GM19395 (cell line): ENCODE measurements around the gene LRRC56.

Experiments used
- ATAC-seq: cut with Tn5 transposase; IDR thresholded peaks from one replicate; pipeline ENCODE4 v1.9.1; 2021; ENCODE audit warnings: mild to moderate bottlenecking, moderate library complexity; ENCODE audit not compliant: unreplicated experiment

The LRRC56 gene, protein sequence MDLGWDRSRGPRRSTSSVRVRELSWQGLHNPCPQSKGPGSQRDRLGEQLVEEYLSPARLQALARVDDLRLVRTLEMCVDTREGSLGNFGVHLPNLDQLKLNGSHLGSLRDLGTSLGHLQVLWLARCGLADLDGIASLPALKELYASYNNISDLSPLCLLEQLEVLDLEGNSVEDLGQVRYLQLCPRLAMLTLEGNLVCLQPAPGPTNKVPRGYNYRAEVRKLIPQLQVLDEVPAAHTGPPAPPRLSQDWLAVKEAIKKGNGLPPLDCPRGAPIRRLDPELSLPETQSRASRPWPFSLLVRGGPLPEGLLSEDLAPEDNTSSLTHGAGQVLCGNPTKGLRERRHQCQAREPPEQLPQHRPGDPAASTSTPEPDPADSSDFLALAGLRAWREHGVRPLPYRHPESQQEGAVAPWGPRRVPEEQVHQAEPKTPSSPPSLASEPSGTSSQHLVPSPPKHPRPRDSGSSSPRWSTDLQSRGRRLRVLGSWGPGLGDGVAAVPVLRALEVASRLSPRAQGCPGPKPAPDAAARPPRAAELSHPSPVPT

DNA sequence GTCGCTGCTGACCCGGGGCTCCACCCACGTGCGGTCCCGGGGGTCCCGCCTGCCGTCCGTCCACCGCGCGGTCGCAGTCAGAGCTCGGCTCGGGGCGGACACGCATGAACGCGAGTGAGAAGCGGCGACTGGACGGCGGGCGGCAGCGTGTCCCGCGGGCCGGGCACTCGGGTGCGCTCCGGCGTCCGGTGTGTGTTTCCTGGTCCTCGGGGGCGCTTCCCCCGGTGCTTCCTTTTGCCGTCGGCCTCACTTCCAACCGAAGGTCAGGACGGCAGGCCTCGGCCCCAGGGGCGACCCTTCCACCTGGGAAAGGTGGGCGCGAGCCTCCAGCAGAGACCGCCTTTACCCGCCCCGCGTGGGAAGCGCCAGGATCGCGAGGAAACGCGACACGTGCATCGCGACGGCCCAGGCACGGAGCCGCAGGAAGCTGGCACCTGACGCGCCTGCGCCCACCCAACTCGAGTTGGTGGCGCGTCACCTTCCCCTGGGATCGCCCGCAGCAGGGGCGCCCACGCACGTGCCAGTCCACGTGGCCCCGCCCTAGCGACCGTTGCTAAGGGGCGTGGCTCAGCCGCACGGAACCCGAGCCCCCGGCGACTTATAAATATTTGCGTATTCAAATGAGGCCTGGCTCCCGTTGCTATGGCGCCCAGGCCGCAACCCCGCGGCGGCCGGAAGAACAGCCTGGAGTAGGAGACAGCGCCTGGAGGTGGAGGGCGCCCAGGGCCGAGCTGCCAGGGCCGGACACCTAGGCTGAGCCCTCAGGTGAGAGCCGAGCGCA is at the start of gene LRRC56:
Gene LRRC56, plus strand, starts transcription at position 687 of the 781 bp plus-strand sequence. CDS start 3,158 bp downstream, outside the sequence.
- ATAC-seq = peak; percentile 61

DNA sequence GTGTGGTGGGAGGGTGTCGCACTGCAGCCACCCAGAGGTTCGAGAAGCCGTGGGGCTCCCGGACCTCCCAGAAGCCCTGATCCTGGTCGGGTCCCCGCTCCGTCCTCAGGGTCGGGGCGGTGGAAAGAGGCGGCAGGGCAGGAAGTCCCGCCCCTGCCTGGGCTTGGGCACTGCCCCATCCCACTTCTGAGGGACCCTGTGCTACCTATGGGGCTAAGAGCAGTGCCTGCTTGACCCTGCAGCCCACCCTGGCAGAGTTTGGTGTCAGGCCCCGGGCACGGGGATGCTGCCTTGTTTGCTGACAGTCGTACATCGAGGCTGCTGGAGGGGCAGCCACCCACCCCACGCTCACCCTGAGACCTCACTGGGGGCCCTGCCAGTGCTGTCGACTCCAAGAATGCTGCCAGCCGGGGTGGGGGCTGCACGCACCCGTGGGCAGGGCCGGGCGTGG is 49.7 kb upstream of the LRRC56 start:
- no peak for ATAC-seq

DNA sequence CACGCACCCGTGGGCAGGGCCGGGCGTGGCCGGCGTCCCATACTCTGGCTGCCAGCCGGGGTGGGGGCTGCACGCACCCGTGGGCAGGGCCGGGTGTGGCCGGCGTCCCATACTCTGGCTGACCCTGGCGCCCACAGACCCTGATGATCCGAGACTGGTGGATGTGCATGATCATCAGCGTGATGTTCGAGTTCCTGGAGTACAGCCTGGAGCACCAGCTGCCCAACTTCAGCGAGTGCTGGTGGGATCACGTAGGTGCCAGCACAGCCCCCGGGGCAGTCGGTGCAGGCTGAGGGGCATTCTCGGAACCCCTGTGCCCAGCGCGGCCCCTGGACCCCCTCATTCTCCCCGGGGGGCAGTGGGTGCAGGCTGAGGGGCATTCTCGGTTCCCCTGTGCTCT is 49.3 kb upstream of the LRRC56 start:
- ATAC-seq = no peak

DNA sequence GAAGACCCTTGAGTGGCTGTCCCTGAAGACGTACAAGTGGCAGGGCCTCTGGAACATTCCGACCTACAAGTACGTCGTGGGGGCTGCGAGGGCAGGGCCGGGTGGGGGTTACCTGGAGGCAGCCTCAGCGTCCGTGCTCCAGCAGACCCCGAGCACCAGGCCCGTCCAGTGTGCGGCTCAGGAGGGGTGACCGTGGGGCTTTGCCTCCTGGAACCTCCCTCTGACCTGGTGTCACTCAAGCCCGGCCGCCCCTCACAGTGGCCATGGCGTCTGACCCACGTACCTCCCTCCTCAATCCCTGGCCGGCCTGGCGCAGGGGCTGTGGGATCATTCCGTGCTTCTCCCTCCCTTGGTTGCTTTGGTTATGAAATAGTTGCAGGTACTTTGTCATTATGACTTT is 48.7 kb upstream of the LRRC56 start:
- no peak for ATAC-seq

DNA sequence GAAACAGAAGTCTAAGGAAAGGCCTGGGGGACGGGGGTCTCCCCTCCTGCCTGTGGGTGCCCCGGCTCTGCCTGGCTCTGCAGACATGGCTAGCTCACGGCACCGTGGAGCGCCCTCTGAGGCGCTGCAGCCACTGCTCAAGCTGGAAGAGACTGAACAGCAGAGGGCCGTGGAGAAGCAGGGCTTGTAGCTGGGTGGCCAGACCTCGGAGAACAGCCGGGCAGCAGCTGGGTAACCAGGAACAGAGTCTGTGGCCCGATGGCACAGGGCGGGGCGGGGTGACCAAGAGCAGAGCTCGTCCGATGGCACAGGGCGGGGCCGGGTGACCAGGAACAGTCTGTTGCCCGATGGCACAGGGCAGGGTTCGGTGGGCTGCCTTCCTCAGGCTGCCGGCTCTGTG is 48.3 kb upstream of the LRRC56 start:
- ATAC-seq = no peak

DNA sequence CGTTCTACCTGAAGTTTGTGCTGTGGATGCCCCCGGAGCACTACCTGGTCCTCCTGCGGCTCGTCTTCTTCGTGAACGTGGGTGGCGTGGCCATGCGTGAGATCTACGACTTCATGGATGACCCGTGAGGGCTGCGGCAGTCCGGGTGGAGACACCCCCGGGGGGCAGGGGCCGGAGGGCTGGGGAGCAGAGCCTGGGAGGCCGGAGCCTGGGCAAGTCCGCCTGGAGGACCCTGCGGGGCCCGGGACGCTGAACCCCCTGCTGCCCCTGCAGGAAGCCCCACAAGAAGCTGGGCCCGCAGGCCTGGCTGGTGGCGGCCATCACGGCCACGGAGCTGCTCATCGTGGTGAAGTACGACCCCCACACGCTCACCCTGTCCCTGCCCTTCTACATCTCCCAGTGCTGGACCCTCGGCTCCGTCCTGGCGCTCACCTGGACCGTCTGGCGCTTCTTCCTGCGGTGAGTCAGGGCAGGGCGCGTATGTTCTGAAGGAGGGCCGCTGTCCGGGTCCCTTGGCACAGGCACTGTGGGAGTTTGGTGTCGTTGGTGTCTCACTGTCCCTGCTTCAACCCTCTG is 47.6 kb upstream of the LRRC56 start:
- no peak for ATAC-seq

DNA sequence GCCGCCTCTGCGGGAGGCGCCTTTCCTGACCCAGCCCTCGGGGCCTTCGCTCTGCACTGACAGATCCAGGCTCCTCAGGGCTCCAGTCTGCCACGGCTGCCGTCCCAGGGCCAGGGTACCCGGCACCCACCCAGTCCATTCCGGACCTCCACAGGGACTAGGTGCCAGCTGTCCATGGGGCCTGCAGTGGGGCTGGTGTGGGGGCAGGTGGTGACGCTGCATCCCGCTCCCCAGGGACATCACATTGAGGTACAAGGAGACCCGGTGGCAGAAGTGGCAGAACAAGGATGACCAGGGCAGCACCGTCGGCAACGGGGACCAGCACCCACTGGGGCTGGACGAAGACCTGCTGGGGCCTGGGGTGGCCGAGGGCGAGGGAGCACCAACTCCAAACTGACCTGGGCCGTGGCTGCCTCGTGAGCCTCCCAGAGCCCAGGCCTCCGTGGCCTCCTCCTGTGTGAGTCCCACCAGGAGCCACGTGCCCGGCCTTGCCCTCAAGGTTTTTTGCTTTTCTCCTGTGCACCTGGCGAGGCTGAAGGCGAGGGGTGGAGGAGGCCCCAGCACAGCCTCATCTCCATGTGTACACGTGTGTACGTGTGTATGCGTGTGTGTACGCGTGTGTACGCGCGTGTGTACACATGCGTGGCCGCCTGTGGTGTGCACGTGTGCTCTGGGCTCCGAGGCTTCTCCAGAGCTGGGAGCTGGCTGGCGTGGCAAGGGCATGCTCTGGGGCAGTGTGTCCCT is 47.0 kb upstream of the LRRC56 start:
- no peak for ATAC-seq

DNA sequence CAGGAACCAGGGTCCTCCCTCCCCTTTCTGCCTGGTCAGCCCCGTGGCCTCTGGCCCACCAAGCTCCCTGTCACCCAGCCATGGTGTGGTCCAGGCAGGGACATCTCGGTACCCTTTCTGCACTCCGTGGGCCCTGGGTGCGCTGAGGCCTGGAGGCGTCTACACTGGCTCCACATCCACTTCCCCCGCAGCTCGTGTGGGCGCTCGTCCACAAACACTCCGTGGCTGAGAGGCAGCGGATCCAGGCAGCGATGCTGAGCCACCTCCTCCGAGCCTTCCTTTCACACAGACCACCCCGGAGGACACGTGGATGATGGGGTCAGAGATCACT is 46.4 kb upstream of the LRRC56 start:
- no peak for ATAC-seq

DNA sequence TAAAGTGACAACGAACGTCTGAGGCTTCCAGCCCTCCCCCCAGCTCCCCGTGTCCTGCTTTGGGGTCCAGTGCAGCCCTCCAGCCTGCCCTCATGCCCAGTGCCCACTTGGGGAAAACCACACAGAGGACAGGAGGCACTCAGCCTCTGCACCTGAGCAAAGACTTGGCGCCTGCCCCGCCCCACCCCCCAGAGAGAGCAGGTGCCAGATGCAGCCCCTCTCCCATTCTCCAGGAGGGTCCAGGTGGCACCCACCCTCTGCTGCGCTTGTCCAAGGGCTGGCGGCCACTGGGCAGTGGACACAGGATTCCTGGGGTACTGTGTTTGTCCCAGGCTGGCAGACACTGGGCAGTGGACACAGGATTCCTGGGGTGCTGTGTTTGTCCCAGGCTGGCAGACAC is 46.0 kb upstream of the LRRC56 start:
- no peak for ATAC-seq

DNA sequence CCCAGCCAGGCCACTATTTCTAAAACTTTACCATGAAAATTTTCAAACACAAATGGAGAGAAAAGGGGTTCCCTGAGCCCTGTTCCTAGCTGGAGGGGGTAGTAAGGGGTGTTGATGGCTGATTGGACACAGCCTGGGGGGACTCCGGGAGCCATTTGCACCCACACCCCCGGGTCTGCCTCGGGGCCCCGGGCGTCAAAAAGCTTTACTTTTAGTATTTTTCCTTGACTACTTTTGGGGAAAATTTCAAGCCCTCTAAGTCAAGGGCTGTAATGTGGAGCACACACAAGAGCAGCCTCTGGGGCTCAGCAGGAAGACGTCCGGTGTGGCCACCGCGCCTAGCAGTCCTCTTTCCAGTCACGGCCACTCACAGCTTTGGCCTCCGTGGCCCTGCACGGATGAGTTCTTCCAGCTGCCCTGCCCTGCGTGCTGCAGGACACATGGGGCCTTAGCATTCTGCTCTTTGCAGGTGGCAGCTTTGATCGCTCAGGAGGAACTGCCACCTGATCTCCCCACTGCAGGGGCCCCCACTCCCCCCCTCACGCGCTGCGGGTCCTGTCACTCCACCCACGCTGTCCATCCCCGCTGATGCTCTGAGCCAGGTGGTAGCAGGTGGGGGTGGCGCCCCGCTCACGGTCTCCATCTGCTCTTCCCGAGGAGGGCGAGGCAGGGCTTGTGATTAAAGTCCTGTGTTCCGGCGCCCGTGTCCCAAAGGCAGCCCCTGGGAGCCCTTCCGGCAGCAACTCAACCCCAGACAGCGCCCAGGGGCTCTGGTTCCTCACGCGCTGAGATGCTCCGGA is 44.7 kb upstream of the LRRC56 start:
- no peak for ATAC-seq

DNA sequence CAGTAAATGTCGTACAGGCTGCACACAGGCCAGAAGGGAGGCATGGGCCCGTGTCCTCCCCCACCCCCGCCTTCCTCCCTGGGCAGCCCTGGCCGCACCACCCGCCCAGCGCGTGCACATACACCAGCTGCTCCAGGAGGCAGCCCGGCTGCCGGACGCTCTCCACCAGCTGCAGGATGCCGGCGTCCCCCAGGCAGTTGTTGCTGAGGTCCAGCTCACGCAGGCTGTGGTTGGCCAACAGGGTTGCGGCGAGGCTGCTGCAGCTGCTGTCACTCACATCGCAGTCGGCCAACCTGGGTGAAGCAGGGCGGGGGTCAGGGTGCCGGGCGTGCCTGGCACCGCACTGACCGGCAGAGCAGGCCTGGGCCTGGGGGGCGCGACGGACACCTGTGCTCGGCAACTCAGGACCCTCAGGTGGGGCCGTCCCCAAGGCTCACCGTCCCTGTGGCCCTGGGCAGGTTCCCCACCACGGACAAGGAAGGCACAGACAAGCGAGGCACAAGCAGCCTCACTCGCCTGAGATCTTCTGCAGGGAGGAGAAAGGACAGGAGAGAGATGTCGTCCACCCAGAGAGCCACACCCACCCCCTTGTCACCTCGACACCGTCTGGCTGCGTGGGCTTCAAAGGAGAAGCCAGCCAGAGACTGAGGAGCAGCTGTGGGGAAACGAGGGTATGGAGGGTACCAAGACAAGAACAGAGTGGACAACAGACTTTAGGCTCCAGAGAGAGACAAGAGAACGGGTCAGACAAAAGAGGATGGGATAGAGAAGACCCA is 42.4 kb upstream of the LRRC56 start:
- ATAC-seq = no peak

DNA sequence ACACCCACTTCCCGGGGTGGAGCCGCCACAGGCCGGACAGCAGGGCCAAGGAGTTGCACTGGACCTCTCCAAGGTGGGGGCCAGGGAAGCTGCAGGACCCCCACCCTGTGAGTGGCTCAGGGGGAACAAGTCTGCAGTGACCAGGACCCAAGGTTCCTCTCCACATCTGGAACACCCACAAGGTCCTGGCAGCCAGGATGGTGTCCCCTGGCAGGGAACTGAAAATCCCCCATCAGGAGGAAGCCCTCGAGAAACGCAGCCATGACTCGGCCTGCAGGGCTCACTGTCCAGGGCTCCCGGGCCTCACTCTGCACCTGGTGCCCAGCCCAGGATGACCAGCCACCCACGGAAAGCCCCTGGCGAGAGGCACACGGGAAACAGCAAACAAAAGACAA is 41.8 kb upstream of the LRRC56 start:
- no peak for ATAC-seq

DNA sequence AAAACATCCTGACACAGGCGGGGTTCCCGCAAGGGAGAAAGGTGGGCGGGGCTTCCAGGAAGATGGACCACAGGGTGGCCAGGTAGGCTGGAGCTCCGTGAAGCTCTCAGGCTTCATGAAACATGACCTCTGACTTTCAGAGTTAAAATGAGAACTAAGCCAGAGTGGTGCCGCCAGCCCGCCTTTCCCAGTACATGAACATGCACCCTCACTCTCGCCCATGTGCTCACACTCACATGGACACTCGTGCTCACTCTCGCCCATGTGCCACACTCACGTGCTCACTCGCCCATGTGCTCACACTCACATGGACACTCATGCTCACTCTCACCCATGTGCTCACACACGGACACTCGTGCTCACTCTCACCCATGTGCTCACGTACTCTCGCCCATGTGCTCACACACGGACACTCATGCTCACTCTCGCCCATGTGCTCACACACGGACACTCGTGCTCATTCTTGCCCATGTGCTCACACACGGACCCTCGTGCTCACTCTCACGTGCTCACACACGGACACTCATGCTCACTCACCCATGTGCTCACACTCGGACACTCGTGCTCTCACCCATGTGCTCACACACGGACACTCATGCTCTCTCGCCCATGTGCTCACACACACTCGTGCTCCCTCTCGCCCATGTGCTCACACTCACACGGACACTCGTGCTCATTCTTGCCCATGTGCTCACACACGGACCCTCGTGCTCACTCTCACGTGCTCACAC is 40.3 kb upstream of the LRRC56 start:
- ATAC-seq = no peak

DNA sequence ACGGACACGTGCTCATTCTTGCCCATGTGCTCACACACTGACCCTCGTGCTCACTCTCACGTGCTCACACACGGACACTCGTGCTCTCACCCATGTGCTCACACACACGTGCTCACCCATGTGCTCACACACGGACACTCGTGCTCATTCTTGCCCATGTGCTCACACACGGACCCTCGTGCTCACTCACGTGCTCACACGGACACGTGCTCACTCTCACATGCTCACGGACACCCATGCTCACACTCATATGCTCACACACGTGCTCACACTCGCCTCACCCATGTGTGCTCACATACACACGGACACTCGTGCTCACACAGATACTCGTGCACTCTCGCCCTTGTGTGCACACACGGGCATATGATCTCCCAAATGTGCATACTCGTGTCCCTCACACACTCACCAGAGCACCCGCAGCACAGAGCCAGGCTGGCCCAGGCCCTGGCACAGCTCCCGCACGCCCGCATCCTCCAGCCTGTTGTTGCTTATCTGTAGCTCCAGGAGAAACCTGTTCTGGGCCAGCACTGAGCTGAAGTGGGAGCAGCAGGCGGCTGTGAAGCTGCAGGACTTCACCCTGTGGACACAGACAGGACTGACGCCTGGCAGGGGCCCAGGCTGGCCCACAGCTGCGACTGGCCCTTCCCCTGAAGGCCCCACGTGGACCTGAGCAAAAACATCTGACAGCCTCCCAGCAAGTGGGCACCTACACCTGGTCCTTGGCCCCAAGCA is 39.6 kb upstream of the LRRC56 start:
- no peak for ATAC-seq

DNA sequence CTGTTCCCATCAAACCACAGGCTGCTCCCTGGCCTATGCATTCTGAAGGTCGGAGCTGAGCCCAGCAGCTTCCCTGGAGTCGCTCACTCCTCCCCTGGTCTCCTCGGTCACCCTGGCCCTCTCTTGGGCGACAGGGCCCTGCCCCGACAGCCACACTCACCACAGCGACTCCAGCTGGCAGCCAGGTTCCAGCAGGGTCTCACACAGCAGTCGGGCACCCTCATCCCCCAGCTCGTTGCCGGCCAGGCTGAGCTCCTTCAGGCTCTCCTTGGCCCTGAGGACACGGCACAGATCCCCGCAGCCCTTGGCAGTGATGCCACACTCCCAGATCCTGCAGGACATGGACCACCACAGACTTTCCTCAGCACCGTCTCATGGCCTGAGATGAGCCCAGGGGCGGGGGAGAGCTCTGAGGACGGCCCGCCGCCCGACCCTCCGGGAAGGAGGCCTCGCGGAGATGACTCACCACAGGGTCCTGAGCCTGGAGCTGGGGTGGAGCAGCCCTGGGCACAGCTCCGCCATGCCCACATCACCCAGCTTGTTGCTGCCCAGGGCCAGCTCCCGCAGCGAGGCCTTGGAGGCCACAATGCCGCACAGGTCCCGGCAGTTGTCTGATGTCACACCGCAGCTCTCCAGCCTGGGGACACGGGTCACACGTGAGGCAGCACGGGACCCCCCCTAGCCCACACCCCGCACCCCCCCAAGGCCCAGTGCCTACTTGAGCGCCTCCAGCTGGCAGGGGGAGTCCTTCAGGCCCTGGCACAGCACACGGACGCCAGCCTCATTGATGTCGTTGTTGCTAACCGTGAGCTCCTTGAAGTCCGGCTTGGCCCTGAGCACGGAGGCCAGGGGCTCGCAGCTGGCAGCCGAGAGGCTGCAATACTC is 38.8 kb upstream of the LRRC56 start:
- no peak for ATAC-seq

DNA sequence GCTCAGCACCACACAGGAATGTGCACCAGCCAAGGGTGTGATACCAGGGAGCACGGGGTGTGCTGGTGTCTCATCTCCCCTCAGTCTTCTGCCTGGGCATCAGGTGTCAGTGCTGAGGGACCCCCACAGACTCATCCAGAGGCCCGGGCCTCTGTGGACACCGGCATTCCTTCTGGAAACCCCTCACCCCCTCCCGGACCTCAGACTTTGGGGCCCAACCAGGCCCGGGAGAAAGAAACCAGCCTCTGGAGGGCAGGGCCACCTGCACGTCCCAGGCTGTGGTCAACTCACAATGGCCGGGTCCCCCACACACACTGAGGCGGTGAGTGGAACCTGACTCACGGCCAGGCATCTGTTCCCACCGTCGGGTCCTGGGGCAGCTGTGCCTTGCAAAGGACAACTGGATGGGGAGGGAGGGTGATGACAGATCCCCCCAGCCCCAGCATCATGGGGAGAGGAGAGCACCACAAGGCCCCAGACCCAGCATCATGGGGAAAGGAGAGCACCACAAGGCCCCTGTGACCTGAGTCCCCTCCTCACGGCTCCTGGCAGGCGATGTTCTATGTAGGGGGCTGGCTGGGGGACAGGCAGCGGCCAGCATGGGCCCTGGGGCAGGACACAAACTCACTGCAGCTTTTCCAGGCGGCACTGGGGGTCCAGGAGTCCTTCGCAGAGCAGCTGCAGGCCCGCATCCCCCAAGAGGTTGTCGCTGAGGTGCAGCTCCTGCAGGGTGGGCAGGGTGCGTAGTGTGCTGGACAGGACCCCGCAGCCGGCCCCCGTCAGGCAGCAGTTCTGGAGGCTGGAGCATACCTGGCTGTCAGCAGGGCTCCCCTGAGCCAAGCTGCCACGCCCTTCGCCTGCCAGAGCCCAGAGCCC is 37.9 kb upstream of the LRRC56 start:
- no peak for ATAC-seq
